Smooth muscle cell of the brain vasculature (primary cell): ENCODE results near the gene TIMP3.

Experiments
- DNase-seq: peaks from one replicate; pipeline ENCODE4 v3.0.0-alpha.2; 2012; ENCODE audit warnings: low read depth, low spot score

TIMP3 gene

GRCh38 chr22:32808038-32808445 lies 6.5 kb downstream of the TIMP3 start:
- no peak for DNase-seq

GRCh38 chr22:32809786-32810554 lies 8.5 kb downstream of the TIMP3 start:
- DNase-seq: no peak

- no peak for DNase-seq
Measured at GRCh38 chr22:32810555-32811133, 9.1 kb downstream of the TIMP3 start.

- no peak for DNase-seq
Measured at GRCh38 chr22:32811788-32812545, 10.5 kb downstream of the TIMP3 start.

- no peak for DNase-seq
Measured at GRCh38 chr22:32814285-32814860, 12.9 kb downstream of the TIMP3 start.

- DNase-seq: no peak
Measured at GRCh38 chr22:32815059-32815458, 13.6 kb downstream of the TIMP3 start.

- no peak for DNase-seq
Measured at GRCh38 chr22:32815943-32816342, 14.4 kb downstream of the TIMP3 start.

- DNase-seq: no peak
Measured at GRCh38 chr22:32817137-32817730, 15.7 kb downstream of the TIMP3 start.

- no peak for DNase-seq
Measured at GRCh38 chr22:32818446-32819115, 17.1 kb downstream of the TIMP3 start.

- DNase-seq: no peak
Measured at GRCh38 chr22:32819120-32819519, 17.6 kb downstream of the TIMP3 start.

GRCh38 chr22:32820131-32821119 lies 18.9 kb downstream of the TIMP3 start:
- DNase-seq: no peak

GRCh38 chr22:32822179-32822877 lies 20.8 kb downstream of the TIMP3 start:
- no peak for DNase-seq

GRCh38 chr22:32823024-32823730 lies 21.7 kb downstream of the TIMP3 start:
- no peak for DNase-seq

GRCh38 chr22:32824531-32825312 lies 23.2 kb downstream of the TIMP3 start:
- no peak for DNase-seq

- DNase-seq: no peak
Measured at GRCh38 chr22:32826537-32826936, 25.0 kb downstream of the TIMP3 start.

- DNase-seq: no peak
Measured at GRCh38 chr22:32827049-32827602, 25.6 kb downstream of the TIMP3 start.

- no peak for DNase-seq
Measured at GRCh38 chr22:32828150-32828549, 26.6 kb downstream of the TIMP3 start.

- no peak for DNase-seq
Measured at GRCh38 chr22:32828561-32828960, 27.1 kb downstream of the TIMP3 start.
